HepG2 (cell line): Measurements from ENCODE around the gene ZNF316. TPM values are rescaled to one million over a fixed set of nuclear protein-coding genes. Genes with fewer than 3 reads are reported as not detected.
A peak's percentile ranks its signal among the peaks of the same experiment; 100 is the strongest.

Experiments
- ATAC-seq: fragments of 200-7000 bp; cut with Tn5 transposase; 3 replicates; pipeline ENCODE4 v1.9.1; 2020; ENCODE audit warnings: mild to moderate bottlenecking, moderate library complexity
- BruUV-seq: library from RNA; stranded (reverse); fragments of 400-500 nt; replicated peaks from 2 replicates; lab custom pipeline; 2021; lab: Mats Ljungman, UMichigan
- CTCF ChIA-PET: fragments of 300-600 bp; formaldehyde crosslinking; extraction: SDS; loops from one replicate; lab custom pipeline; 2021; ENCODE audit warnings: low total read pairs, inconsistent platforms, low intra/inter-chr PET ratio; lab: Yijun Ruan, JAX
- POLR2A ChIA-PET: fragments of 350-600 bp; sonication (Branson Sonifier 250); formaldehyde crosslinking; loops from one replicate; lab custom pipeline; 2020; ENCODE audit warnings: antibody characterized with exemption, inconsistent platforms; lab: Yijun Ruan, JAX
- DNase-seq: peaks from one replicate; pipeline ENCODE4 v3.0.0-alpha.2; 2015; ENCODE audit warnings: low spot score
- FAIRE-seq: peaks from 3 replicates; lab custom pipeline; 2011; peaks lifted over from hg19 to GRCh38; lab: Jason Lieb, UNC
- H2AFZ ChIP-seq: one replicate; pipeline ENCODE4 v1.6.1; 2011; ENCODE audit warnings: low read length, inconsistent platforms
- H3K27ac ChIP-seq: fragments of 300-600 bp; 3 replicates; pipeline ENCODE4 v1.8.0; 2011; ENCODE audit warnings: mixed run types, mild to moderate bottlenecking, mixed read lengths, low read length, inconsistent platforms; ENCODE audit not compliant: insufficient read depth; ENCODE audit errors: extremely low read length
- H3K27me3 ChIP-seq, 2 experiments: fragments of 200-600 bp in 1 of 2; 2 replicates in 1 of 2; 3 replicates in 1 of 2; pipeline versions ENCODE4 v1.6.0 to v1.8.0; 2011; ENCODE audit warnings: low read length in 2 of 2, mild to moderate bottlenecking in 2 of 2, moderate library complexity in 2 of 2, inconsistent platforms in 1 of 2; ENCODE audit not compliant: insufficient read depth in 2 of 2, control insufficient read depth in 1 of 2
- H3K36me3 ChIP-seq, 2 experiments: fragments of 200-600 bp in 1 of 2; replicated peaks in 1 of 2; 2 replicates in 1 of 2; 3 replicates in 1 of 2; pipeline versions ENCODE4 v1.5.1 to v1.8.0; 2011; ENCODE audit warnings: low read length in 2 of 2, inconsistent platforms in 1 of 2; ENCODE audit not compliant: insufficient read depth in 2 of 2, control insufficient read depth in 1 of 2
- H3K4me1 ChIP-seq: 2 replicates; pipeline ENCODE4 v1.5.1; 2012; ENCODE audit warnings: low read length, inconsistent platforms; ENCODE audit not compliant: insufficient read depth
- H3K4me2 ChIP-seq: 2 replicates; pipeline ENCODE4 v1.6.0; 2011; ENCODE audit warnings: low read depth, low read length, inconsistent platforms
- H3K4me3 ChIP-seq, 3 experiments: fragments of 200-600 bp in 1 of 3; sonication (generic), shearing (Covaris generic) in 1 of 3; replicated peaks in 1 of 3; 2 replicates each; pipeline ENCODE4 v1.5.1; 2011 to 2016; ENCODE audit warnings: low read length in 3 of 3, inconsistent platforms in 2 of 3, low read depth in 2 of 3, mild to moderate bottlenecking in 2 of 3, control low read depth in 1 of 3, mixed read lengths in 1 of 3; ENCODE audit not compliant: insufficient read depth in 1 of 3
- H3K79me2 ChIP-seq: one replicate; pipeline ENCODE4 v1.6.1; 2011; ENCODE audit warnings: low read length, inconsistent platforms; ENCODE audit not compliant: insufficient read depth
- H3K9ac ChIP-seq: 2 replicates; pipeline ENCODE4 v1.6.0; 2011; ENCODE audit warnings: mild to moderate bottlenecking, low read depth, low read length, inconsistent platforms; ENCODE audit not compliant: insufficient read depth
- H3K9me3 ChIP-seq: 2 replicates; pipeline ENCODE4 v1.5.1; 2012; ENCODE audit warnings: mild to moderate bottlenecking, low read length
- H4K20me1 ChIP-seq: 2 replicates; pipeline ENCODE4 v1.6.0; 2011; ENCODE audit warnings: inconsistent platforms, mild to moderate bottlenecking, low read length, moderate library complexity; ENCODE audit not compliant: insufficient read depth
- AGO2 ChIP-seq: fragments of 200-400 bp; formaldehyde crosslinking; optimal IDR thresholded peaks from 2 replicates; pipeline ENCODE3; 2017; ENCODE audit warnings: mild to moderate bottlenecking, low read depth, low read length, moderate library complexity
- ATM ChIP-seq: fragments of 450-650 bp; IDR thresholded peaks from 2 replicates; pipeline ENCODE4 v1.7.1; 2017; ENCODE audit warnings: mild to moderate bottlenecking, borderline replicate concordance
- EED ChIP-seq: sonication (generic); formaldehyde crosslinking; IDR thresholded peaks from 2 replicates; pipeline ENCODE4 v1.5.0; 2020; ENCODE audit warnings: mild to moderate bottlenecking, missing genetic modification reagents
- GZF1 ChIP-seq: sonication (generic); formaldehyde crosslinking; IDR thresholded peaks from 2 replicates; pipeline ENCODE4 v1.5.1; 2020; ENCODE audit warnings: mild to moderate bottlenecking, missing genetic modification reagents
- IRX3 ChIP-seq: sonication (generic); formaldehyde crosslinking; IDR thresholded peaks from 2 replicates; pipeline ENCODE4 v1.8.1; 2023; ENCODE audit warnings: mild to moderate bottlenecking, low read depth, missing genetic modification reagents, borderline replicate concordance
- JUN ChIP-seq: sonication (generic); formaldehyde crosslinking; IDR thresholded peaks from 2 replicates; pipeline ENCODE4 v1.4.0; 2020; ENCODE audit warnings: mild to moderate bottlenecking, missing genetic modification reagents
- NFE2L1 ChIP-seq: sonication (generic); formaldehyde crosslinking; IDR thresholded peaks from 2 replicates; pipeline ENCODE4 v1.4.0; 2020; ENCODE audit warnings: missing genetic modification reagents, mild to moderate bottlenecking, borderline replicate concordance
- RBFOX2 ChIP-seq: fragments of 200-400 bp; formaldehyde crosslinking; IDR thresholded peaks from 2 replicates; pipeline ENCODE4 v1.6.1; 2017; ENCODE audit warnings: low read depth, mild to moderate bottlenecking, low read length
- RFX1 ChIP-seq: fragments of 450-650 bp; IDR thresholded peaks from 2 replicates; pipeline ENCODE4 v1.6.1; 2017
- SCMH1 ChIP-seq: sonication (generic); formaldehyde crosslinking; IDR thresholded peaks from 2 replicates; pipeline ENCODE4 v1.9.0; 2021; ENCODE audit warnings: missing genetic modification reagents, mild to moderate bottlenecking, borderline replicate concordance
- SRY ChIP-seq: sonication (generic); formaldehyde crosslinking; IDR thresholded peaks from 2 replicates; pipeline ENCODE4 v1.8.0; 2022; ENCODE audit warnings: mild to moderate bottlenecking, missing genetic modification reagents
- ZNF121 ChIP-seq: sonication (generic); formaldehyde crosslinking; IDR thresholded peaks from 2 replicates; pipeline ENCODE4 v1.5.0; 2020; ENCODE audit warnings: mild to moderate bottlenecking, missing genetic modification reagents
- ZNF180 ChIP-seq: sonication (generic); formaldehyde crosslinking; IDR thresholded peaks from 2 replicates; pipeline ENCODE4 v1.4.0; 2020; ENCODE audit warnings: low read depth, missing genetic modification reagents, borderline replicate concordance
- WGBS: methylation state at CpG from one replicate; pipeline ENCODE4 v1.1.6; 2017; ENCODE audit warnings: low lambda C conversion rate; 5-methylcytosine and 5-hydroxymethylcytosine counted together
- in situ Hi-C: cut with HindIII; loops from 2 replicates; pipeline ENCODE4 v1.10.0; 2017; ENCODE audit warnings: low pct_unique_long_range_greater_than_20kb; ENCODE audit not compliant: extremely low pct_ligation_motif_present
- intact Hi-C: fragments of 100-400 bp; cut with micrococcal nuclease; formaldehyde crosslinking; loops from one replicate; pipeline ENCODE4 v1.10.0; 2022; ENCODE audit not compliant: unreplicated experiment
- polyA plus RNA-seq, 8 experiments: library from polyadenylated mRNA; depleted of rRNA in 3 of 8; stranded (reverse) in 7 of 8; unstranded in 1 of 8; fragments of >200 nt; fragmentation: Illumina TruSeq in 4 of 8; extraction: Trizol in 4 of 8; gene quantifications; 2 replicates each; pipeline versions ENCODE4 v1.2.1 to v1.2.3, GENCODE V29; 2011 to 2016; ENCODE audit warnings: low read depth in 4 of 8, missing spikeins in 1 of 8, mixed read lengths in 1 of 8; ENCODE audit not compliant: insufficient read depth in 1 of 8
- total RNA-seq, 5 experiments: library from RNA; depleted of rRNA; stranded (reverse); fragments of >200 nt; fragmentation: Illumina TruSeq; extraction: Trizol; gene quantifications; 2 replicates each; pipeline ENCODE4 v1.2.3, GENCODE V29; 2016; ENCODE audit warnings: low read depth in 1 of 5
- TF ChIP-seq, protein P1 (sequence below): sonication (generic); formaldehyde crosslinking; IDR thresholded peaks from 2 replicates; pipeline ENCODE4 v1.4.0; 2020; ENCODE audit warnings: missing genetic modification reagents

ZNF316 gene
- total and polyA plus RNA-seq, 2 of the 13 experiments (the other 11 are each of a cell fraction or from before 2014, with no cell fraction given), result 4.3 to 9.9 TPM

DNA sequence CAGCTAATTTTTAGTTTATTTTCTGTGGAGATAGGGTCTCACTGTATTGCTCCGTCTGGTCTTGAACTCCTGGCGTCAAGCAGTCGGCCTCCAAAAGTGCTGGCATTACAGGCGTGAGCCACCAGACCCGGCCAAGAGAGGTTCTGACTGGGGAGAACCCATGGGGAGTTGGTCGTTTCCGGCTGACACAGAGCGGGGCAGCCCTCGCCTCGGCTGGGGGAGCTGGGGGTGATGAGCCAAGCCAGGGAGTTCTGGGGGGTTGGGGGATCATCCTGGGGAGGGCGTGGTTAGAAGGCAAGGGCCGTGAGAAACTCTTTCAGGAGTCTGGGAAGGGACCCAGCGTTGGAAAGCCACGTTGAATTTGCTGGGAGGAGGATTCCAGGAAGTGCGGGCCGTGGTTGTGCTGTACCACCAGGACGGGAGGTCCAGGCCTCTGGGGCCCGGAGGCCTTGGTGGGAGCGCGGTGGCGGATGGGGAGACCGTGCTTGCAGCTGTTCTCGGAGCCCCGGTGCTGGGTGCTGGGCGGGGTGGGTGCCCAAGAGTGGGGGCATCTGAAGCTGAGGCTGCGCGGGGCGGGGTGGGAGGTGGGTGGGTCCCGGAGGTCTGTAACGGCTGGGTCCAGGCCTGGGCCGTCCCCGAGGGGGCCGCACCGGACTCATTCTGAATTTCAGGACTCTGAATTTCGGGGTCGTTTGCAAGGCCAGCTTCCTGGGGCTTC is 30.1 kb upstream of the ZNF316 start (continued):
- TF ChIP-seq JUN (CRISPR knock-in tag) (no peak), NFE2L1 (CRISPR knock-in tag) (no peak), ATM (no peak), ZNF180 (no peak)

DNA sequence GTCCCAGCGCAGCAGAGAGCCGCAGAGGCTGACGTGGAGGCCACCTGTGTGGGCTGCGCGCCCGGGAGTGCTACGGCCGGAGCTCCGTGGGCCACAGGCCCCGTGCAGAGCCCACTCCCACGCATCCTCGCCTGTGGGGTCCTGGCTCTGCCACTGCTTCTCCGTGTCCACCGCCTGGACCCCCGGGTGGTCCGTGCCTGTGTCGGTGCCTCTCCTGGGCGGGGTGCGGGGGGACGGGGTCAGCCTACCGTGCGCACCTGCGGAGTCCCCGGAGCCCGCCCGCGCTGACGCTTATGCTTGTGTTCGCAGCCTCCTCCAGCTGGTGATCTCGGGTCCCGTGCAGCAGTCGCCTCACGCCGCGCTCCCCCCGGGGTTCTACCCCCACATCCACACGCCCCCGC is 29.5 kb upstream of the ZNF316 start:
- H3K9ac ChIP-seq, result no peak overlapping the region
- TF ChIP-seq RBFOX2 (peak; percentile 37; the same call in 1 of the 2 replicates), GZF1 (CRISPR knock-in tag) (no peak)
- no peaks in the 10 kb centered on the region for H3K4me1 ChIP-seq
- DNase-seq, result no peak
- BruUV-seq, result no TSS peak
- H3K79me2 ChIP-seq, result no peaks in the 10 kb centered on the region
- CTCF ChIA-PET, result no interaction called here
- ATAC-seq, result no peak; the same call in 2 of the 3 replicates
- POLR2A ChIA-PET, result no interaction called here
- no peak overlapping the region for H2AFZ ChIP-seq
- no peaks in the 10 kb centered on the region; the same call in 1 of the 2 replicates for H4K20me1 ChIP-seq
- no peaks in the 10 kb centered on the region for H3K27me3 ChIP-seq
- no peaks in the 10 kb centered on the region for H3K9me3 ChIP-seq
- no peak for FAIRE-seq
- H3K36me3 ChIP-seq, result peaks cover 0 to 16% of the 10 kb centered on the region in 2 experiments; a peak in 3 of 5 replicates
- no peak overlapping the region for H3K4me2 ChIP-seq
- intact Hi-C loops, result loop anchor here (1.0 kb wide), 1 partner anchor 30 kb away; the partner anchor contains the start of gene ZNF316
- no peak overlapping the region for H3K4me3 ChIP-seq
- H3K27ac ChIP-seq, result no peak overlapping the region
- in situ Hi-C loops, result no loop called here
- 97% methylated on average over 28 of the region's 38 CpGs for WGBS

DNA sequence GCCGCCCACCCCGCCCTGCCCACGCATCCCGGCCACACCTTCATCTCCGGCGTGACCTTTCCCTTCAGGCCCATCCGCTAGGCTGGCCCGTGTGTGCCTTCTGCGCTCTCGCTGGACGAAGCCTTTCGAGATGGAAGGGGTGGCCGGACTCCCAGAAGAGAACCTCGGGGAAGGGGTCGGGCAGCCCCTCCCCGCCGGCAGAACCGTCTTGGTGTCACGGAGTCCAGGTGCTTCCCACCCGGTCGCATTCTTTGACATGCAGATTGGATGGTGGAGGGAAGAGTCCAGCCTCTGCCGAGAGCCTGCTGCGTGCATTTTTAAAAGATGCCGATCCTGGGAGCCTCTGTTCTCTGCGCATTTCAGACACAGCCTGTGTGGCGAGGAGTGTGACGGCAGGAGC is 29.0 kb upstream of the ZNF316 start:
- intact Hi-C loops, result loop anchor here (1.0 kb wide), 1 partner anchor 29 kb away; the partner anchor contains the start of gene ZNF316
- TF ChIP-seq IRX3 (CRISPR knock-in tag), result no peak
- TF ChIP-seq RFX1, result no peak
- TF ChIP-seq EED (CRISPR knock-in tag), result no peak
- TF ChIP-seq, protein P1, sequence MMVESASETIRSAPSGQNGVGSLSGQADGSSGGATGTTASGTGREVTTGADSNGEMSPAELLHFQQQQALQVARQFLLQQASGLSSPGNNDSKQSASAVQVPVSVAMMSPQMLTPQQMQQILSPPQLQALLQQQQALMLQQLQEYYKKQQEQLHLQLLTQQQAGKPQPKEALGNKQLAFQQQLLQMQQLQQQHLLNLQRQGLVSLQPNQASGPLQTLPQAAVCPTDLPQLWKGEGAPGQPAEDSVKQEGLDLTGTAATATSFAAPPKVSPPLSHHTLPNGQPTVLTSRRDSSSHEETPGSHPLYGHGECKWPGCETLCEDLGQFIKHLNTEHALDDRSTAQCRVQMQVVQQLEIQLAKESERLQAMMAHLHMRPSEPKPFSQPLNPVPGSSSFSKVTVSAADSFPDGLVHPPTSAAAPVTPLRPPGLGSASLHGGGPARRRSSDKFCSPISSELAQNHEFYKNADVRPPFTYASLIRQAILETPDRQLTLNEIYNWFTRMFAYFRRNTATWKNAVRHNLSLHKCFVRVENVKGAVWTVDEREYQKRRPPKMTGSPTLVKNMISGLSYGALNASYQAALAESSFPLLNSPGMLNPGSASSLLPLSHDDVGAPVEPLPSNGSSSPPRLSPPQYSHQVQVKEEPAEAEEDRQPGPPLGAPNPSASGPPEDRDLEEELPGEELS (CRISPR knock-in tag), result no peak
- TF ChIP-seq SRY, result no peak
- TF ChIP-seq AGO2, result peak; percentile 31
- TF ChIP-seq ZNF121, result no peak
- TF ChIP-seq SCMH1 (CRISPR knock-in tag), result no peak
- Histone ChIP-seq H3K4me2 (no peak overlapping the region), H3K79me2 (no peaks in the 10 kb centered on the region), H2AFZ (no peak overlapping the region), H3K9ac (no peak overlapping the region), H4K20me1 (no peaks in the 10 kb centered on the region), H3K27ac (no peak overlapping the region), H3K36me3 (peaks cover 0 to 15% of the 10 kb centered on the region in 2 experiments; a peak in 3 of 5 replicates), H3K4me1 (no peaks in the 10 kb centered on the region), H3K4me3 (no peak overlapping the region), H3K9me3 (no peaks in the 10 kb centered on the region), H3K27me3 (no peaks in the 10 kb centered on the region)
- over 99% methylated on average over 24 of the region's 27 CpGs for WGBS
- in situ Hi-C loops, result no loop called here
- CTCF ChIA-PET, result no interaction called here
- DNase-seq, result no peak
- no peak for FAIRE-seq
- POLR2A ChIA-PET, result no interaction called here
- BruUV-seq, result no TSS peak
- no peak for ATAC-seq
